ENCODE data around the gene USP17L29.
A peak's percentile ranks its signal among the peaks of the same experiment; 100 is the strongest.
"Not testable (repeated sequence)": the region's sequence is repeated elsewhere in the genome, so short reads cannot be mapped to it uniquely, and the experiment has no call there.

USP17L29 gene, protein sequence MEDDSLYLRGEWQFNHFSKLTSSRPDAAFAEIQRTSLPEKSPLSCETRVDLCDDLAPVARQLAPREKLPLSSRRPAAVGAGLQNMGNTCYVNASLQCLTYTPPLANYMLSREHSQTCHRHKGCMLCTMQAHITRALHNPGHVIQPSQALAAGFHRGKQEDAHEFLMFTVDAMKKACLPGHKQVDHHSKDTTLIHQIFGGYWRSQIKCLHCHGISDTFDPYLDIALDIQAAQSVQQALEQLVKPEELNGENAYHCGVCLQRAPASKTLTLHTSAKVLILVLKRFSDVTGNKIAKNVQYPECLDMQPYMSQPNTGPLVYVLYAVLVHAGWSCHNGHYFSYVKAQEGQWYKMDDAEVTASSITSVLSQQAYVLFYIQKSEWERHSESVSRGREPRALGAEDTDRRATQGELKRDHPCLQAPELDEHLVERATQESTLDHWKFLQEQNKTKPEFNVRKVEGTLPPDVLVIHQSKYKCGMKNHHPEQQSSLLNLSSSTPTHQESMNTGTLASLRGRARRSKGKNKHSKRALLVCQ

GRCh38 chr4:9353338-9353737, at the start of gene USP17L29:
USP17L29 (plus strand) TSS chr4:9353638; CDS start chr4:9353638, 0 bp downstream.
- DNase-seq (ENCODE audit: low read depth) = not testable (repeated sequence)

GRCh38 chr4:9324191-9324590, 29.2 kb upstream of the USP17L29 start:
- DNase-seq (ENCODE audit: low read depth); H3K4me3 ChIP-seq (ENCODE audit: low read length): not testable (repeated sequence)

More at GRCh38 chr4:9353338-9353737, at the start of gene USP17L29:
- not testable (repeated sequence) for H3K4me3 ChIP-seq (ENCODE audit: low read length)

DNA sequence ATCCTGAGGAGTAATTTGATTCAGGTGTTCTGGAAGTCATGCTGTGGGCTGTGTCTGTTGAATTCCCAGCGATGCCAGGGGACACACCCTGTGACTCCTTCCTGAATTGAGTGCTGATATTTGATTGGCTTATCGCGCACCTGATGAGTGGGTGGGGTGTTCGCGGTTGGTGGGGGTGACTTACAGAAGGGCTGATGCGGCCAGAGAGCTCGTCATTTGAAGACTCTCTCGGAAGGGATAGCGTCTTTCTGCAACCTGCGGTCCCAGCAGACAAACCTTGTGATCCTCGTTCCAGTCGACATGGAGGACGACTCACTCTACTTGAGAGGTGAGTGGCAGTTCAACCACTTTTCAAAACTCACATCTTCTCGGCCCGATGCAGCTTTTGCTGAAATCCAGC, 28.6 kb upstream of the USP17L29 start, which contains the start of gene USP17L24:
USP17L24 (plus strand) TSS at position 301 of the 400 bp plus-strand sequence; CDS start at position 301, 0 bp downstream.
- H3K4me3 ChIP-seq (ENCODE audit: low read length); DNase-seq (ENCODE audit: low read depth): not testable (repeated sequence)

DNA sequence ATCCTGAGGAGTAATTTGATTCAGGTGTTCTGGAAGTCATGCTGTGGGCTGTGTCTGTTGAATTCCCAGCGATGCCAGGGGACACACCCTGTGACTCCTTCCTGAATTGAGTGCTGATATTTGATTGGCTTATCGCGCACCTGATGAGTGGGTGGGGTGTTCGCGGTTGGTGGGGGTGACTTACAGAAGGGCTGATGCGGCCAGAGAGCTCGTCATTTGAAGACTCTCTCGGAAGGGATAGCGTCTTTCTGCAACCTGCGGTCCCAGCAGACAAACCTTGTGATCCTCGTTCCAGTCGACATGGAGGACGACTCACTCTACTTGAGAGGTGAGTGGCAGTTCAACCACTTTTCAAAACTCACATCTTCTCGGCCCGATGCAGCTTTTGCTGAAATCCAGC, 23.8 kb upstream of the USP17L29 start, which contains the start of gene USP17L25:
USP17L25 (plus strand) TSS at position 301 of the 400 bp plus-strand sequence; CDS start at position 301, 0 bp downstream.
- H3K4me3 ChIP-seq (ENCODE audit: low read length); DNase-seq (ENCODE audit: low read depth): not testable (repeated sequence)

GRCh38 chr4:9334358-9334757, 19.1 kb upstream of the USP17L29 start, which contains the start of gene USP17L26:
USP17L26 (plus strand) TSS chr4:9334658; CDS start chr4:9334658, 0 bp downstream.
- H3K4me3 ChIP-seq (ENCODE audit: low read length); DNase-seq (ENCODE audit: low read depth): not testable (repeated sequence)

DNA sequence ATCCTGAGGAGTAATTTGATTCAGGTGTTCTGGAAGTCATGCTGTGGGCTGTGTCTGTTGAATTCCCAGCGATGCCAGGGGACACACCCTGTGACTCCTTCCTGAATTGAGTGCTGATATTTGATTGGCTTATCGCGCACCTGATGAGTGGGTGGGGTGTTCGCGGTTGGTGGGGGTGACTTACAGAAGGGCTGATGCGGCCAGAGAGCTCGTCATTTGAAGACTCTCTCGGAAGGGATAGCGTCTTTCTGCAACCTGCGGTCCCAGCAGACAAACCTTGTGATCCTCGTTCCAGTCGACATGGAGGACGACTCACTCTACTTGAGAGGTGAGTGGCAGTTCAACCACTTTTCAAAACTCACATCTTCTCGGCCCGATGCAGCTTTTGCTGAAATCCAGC, 14.3 kb upstream of the USP17L29 start, which contains the start of gene USP17L5:
USP17L5 (plus strand) TSS at position 301 of the 400 bp plus-strand sequence; CDS start at position 301, 0 bp downstream.
- DNase-seq (ENCODE audit: low read depth); H3K4me3 ChIP-seq (ENCODE audit: low read length): not testable (repeated sequence)

DNA sequence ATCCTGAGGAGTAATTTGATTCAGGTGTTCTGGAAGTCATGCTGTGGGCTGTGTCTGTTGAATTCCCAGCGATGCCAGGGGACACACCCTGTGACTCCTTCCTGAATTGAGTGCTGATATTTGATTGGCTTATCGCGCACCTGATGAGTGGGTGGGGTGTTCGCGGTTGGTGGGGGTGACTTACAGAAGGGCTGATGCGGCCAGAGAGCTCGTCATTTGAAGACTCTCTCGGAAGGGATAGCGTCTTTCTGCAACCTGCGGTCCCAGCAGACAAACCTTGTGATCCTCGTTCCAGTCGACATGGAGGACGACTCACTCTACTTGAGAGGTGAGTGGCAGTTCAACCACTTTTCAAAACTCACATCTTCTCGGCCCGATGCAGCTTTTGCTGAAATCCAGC, 9.6 kb upstream of the USP17L29 start, which contains the start of gene USP17L27:
USP17L27 (plus strand) TSS at position 301 of the 400 bp plus-strand sequence; CDS start at position 301, 0 bp downstream.
- DNase-seq (ENCODE audit: low read depth); H3K4me3 ChIP-seq (ENCODE audit: low read length): not testable (repeated sequence)

GRCh38 chr4:9348593-9348992, 4.8 kb upstream of the USP17L29 start, which contains the start of gene USP17L28:
USP17L28 (plus strand) TSS chr4:9348893; CDS start chr4:9348893, 0 bp downstream.
- DNase-seq (ENCODE audit: low read depth); H3K4me3 ChIP-seq (ENCODE audit: low read length): not testable (repeated sequence)

DNA sequence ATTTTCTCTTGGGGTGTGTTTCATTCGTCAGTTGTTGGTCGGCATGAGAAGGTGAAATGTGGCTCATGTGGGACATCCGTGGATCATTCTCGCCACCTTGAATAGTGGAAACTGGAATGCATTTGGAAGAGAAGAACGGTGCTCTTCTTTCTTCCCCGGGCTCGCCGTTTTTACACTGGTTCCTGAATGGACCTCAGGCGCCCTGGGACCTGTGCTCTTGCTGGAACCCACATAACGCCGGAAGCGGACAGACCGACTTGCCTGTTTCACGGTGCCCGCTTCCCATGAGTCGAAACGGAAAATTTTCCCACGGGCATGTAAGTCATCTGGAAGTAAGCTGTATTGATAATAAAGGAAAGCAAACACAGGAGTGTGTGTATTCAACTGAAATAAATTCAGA, 2.6 kb upstream of the USP17L29 start:
- not testable (repeated sequence) for H3K4me3 ChIP-seq (ENCODE audit: low read length); DNase-seq (ENCODE audit: low read depth)

GRCh38 chr4:9362829-9363228, 9.4 kb downstream of the USP17L29 start, which contains the start of gene USP17L30:
USP17L30 (plus strand) TSS chr4:9363129; CDS start chr4:9363129, 0 bp downstream.
- not testable (repeated sequence) for DNase-seq (ENCODE audit: low read depth); H3K4me3 ChIP-seq (ENCODE audit: low read length)

DNA sequence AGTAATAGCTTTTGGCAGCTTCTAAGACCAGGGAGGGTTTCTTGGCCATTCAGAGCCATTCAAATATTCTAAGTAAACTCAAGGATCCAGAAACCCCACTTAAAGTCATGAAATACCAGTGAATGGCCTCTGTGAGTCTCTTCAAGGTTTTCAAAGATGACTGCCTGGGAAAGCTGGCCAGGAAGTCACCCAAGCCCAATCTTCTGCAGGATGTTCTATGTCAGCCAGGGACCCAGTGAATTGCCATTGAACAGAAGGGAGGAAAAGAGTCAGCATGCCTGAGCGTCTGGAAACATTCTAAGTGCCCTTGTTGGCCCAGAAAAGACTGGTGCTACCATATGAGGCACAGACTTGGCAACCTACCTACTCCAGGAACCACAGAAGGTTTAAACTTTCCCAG, 26.4 kb downstream of the USP17L29 start:
- DNase-seq (ENCODE audit: low read depth); H3K4me3 ChIP-seq (ENCODE audit: low read length): not testable (repeated sequence)

GRCh38 chr4:9381012-9381534, 27.6 kb downstream of the USP17L29 start:
- peak overlapping the region; percentile 31 for H3K4me3 ChIP-seq (ENCODE audit: low read length)
- DNase-seq (ENCODE audit: low read depth) = not testable (repeated sequence)
- TF ChIP-seq, protein P1, sequence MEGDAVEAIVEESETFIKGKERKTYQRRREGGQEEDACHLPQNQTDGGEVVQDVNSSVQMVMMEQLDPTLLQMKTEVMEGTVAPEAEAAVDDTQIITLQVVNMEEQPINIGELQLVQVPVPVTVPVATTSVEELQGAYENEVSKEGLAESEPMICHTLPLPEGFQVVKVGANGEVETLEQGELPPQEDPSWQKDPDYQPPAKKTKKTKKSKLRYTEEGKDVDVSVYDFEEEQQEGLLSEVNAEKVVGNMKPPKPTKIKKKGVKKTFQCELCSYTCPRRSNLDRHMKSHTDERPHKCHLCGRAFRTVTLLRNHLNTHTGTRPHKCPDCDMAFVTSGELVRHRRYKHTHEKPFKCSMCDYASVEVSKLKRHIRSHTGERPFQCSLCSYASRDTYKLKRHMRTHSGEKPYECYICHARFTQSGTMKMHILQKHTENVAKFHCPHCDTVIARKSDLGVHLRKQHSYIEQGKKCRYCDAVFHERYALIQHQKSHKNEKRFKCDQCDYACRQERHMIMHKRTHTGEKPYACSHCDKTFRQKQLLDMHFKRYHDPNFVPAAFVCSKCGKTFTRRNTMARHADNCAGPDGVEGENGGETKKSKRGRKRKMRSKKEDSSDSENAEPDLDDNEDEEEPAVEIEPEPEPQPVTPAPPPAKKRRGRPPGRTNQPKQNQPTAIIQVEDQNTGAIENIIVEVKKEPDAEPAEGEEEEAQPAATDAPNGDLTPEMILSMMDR (IDR thresholded peaks at IDR 0.05; ENCODE audit: insufficient read depth, low read depth, low read length, missing control alignments) = peak; percentile 21

DNA sequence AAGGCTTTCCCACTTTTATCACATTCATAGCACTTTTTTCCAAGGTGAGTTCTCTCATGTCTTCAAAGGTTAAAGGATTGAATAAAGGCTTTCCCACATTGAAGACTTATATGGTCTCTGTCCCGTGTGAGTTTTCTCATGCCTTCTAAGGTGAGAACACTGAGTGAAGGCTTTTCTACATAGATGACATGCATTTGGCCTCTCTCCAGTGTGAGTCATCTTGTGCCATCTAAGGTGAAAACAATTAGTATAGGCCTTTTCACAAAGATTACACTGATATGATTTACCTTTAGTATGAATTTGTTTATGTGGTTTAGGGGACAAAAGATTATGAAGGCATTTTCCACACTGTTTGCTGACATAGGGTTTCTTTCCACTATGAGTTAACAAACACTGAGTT, 30.7 kb downstream of the USP17L29 start:
- TF ChIP-seq, protein P1 (IDR thresholded peaks at IDR 0.05; ENCODE audit: insufficient read depth, low read depth, low read length, missing control alignments) = no peak
- H3K4me3 ChIP-seq (ENCODE audit: low read length) = no peak overlapping the region
- peak; percentile 43 for DNase-seq (ENCODE audit: low read depth)

GRCh38 chr4:9389001-9389400, 35.6 kb downstream of the USP17L29 start:
- not testable (repeated sequence) for H3K4me3 ChIP-seq (ENCODE audit: low read length); DNase-seq (ENCODE audit: low read depth)
